GM12878 (cell line): ENCODE measurements around the gene FAM120A.

ENCODE experiments used
- BRCA1 ChIP-seq: IDR thresholded peaks from 2 replicates; pipeline ENCODE4 v1.6.1; 2011; ENCODE audit warnings: low read depth, low read length, improper control_type of control experiment
- EP300 ChIP-seq, 2 experiments: fragments of 150-350 bp in 1 of 2; IDR thresholded peaks; 2 replicates each; pipeline ENCODE4 v1.6.1; 2011 to 2012; ENCODE audit warnings: low read depth in 2 of 2, low read length in 2 of 2, borderline replicate concordance in 1 of 2, improper control_type of control experiment in 1 of 2, inconsistent platforms in 1 of 2; ENCODE audit not compliant: control insufficient read depth in 1 of 2
- JUND ChIP-seq: IDR thresholded peaks from 2 replicates; pipeline ENCODE4 v1.6.1; 2012; ENCODE audit warnings: low read depth, mild to moderate bottlenecking, low read length, improper control_type of control experiment, moderate library complexity
- MTA2 ChIP-seq: fragments of 450-650 bp; IDR thresholded peaks from 2 replicates; pipeline ENCODE4 v1.6.1; 2016; ENCODE audit warnings: low read depth, mild to moderate bottlenecking, moderate library complexity
- MXI1 ChIP-seq: fragments of 150-350 bp; IDR thresholded peaks from 2 replicates; pipeline ENCODE4 v1.6.1; 2011; ENCODE audit warnings: low read depth, mild to moderate bottlenecking, inconsistent platforms, low read length, improper control_type of control experiment
- NFIC ChIP-seq: IDR thresholded peaks from 2 replicates; pipeline ENCODE4 v1.6.1; 2012; ENCODE audit warnings: low read depth, mild to moderate bottlenecking, inconsistent platforms, low read length, moderate library complexity
- NKRF ChIP-seq: fragments of 450-650 bp; conservative IDR thresholded peaks from 2 replicates; pipeline ENCODE4 v1.6.1; 2017; ENCODE audit warnings: mild to moderate bottlenecking, moderate library complexity
- POLR2A ChIP-seq: IDR thresholded peaks from 2 replicates; pipeline ENCODE4 v1.6.1; 2011; ENCODE audit warnings: low read depth, mild to moderate bottlenecking, low read length

DNA sequence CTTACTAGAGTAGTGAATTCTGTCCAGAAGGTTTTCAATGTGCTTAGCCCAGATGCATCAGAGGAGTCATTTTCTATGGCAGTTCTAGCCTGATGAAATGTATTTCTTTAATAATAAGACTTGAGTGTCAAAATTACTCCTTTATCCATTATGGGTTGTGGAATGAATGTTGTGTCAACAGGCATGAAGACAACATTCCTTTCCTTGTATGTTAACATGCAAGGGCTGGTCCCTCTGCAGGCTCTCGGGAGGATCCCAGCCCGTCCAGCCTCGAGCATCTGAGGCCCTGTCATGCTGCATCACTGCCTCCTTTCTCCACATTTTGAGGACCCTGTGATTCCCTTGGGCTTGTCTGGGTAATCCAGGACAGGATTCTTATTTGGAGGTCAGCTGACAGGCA lies 44.8 kb downstream of the FAM120A start:
- no peak for TF ChIP-seq NKRF
- TF ChIP-seq EP300 (IDR thresholded peaks at IDR 0.05; ENCODE audit: borderline replicate concordance in 1 of 2, control insufficient read depth in 1 of 2, low read depth in 2 of 2, low read length in 2 of 2): no peak
- no peak for TF ChIP-seq POLR2A
- no peak for TF ChIP-seq MTA2
- no peak for TF ChIP-seq MXI1
- no peak for TF ChIP-seq BRCA1
- no peak for TF ChIP-seq NFIC
- TF ChIP-seq JUND: no peak
